Adrenal gland (tissue), 12 donors: ENCODE data around the gene CEP295NL. TPM values are rescaled to one million over a fixed set of nuclear protein-coding genes. Genes with fewer than 3 reads are reported as not detected.

Experiments used
- DNase-seq, 7 donors: peaks; one replicate each; pipeline ENCODE4 v3.0.0-alpha.2; 2019 to 2020
- H3K27ac ChIP-seq, 5 donors: fragments of 200-600 bp; sonication (generic) in 4 of 5; 1 replicate in 3 of 5; 2 replicates in 2 of 5; pipeline versions ENCODE4 v1.5.1 to v1.8.0; 2016 to 2020; ENCODE audit warnings: mild to moderate bottlenecking in 1 of 5
- H3K27me3 ChIP-seq: fragments of 200-600 bp; 2 replicates; pipeline ENCODE4 v1.8.0; 2021
- H3K36me3 ChIP-seq, 2 donors: fragments of 200-600 bp; replicated peaks in 1 of 2; 1 replicate in 1 of 2; 2 replicates in 1 of 2; pipeline versions ENCODE4 v1.5.1 to v1.8.0; 2018 to 2022
- H3K4me1 ChIP-seq, 2 donors: fragments of 200-600 bp; replicated peaks in 1 of 2; 1 replicate in 1 of 2; 2 replicates in 1 of 2; pipeline versions ENCODE4 v1.5.1 to v1.8.0; 2018 to 2021
- H3K4me3 ChIP-seq, 4 donors: fragments of 200-600 bp; sonication (generic) in 3 of 4; one replicate each; pipeline ENCODE4 v1.5.1; 2016 to 2018
- H3K9me3 ChIP-seq, 3 donors: fragments of 200-600 bp; sonication (generic) in 1 of 3; replicated peaks in 1 of 3; 1 replicate in 2 of 3; 2 replicates in 1 of 3; pipeline versions ENCODE4 v1.5.1 to v1.8.0; 2016 to 2021
- POLR2A ChIP-seq, 2 donors: fragments of 450-650 bp; IDR thresholded peaks; one replicate each; pipeline ENCODE4 v1.6.1; 2017; ENCODE audit warnings: antibody characterized with exemption in 2 of 2, mild to moderate bottlenecking in 2 of 2, moderate library complexity in 1 of 2
- WGBS, 4 donors: extraction: QIAGEN DNeasy Blood & Tissue Kit in 2 of 4; methylation state at CpG; one replicate each; pipeline versions ENCODE4 v1.1.5 to v1.1.7; 2013 to 2017; 5-methylcytosine and 5-hydroxymethylcytosine counted together
- intact Hi-C, 2 donors: fragments of 100-400 bp; cut with DNase I; formaldehyde crosslinking; loops; one replicate each; pipeline versions ENCODE4 v1.14.1 to v1.15.0; 2022 to 2023
- polyA plus RNA-seq, 3 donors: library from polyadenylated mRNA; stranded (reverse); fragments of 200-250 nt in 2 of 3; fragments of 350-450 nt in 1 of 3; fragmentation: Illumina TruSeq in 1 of 3; extraction: RNeasy Lipid Tissue Mini Kit (QIAGEN cat#74804) in 1 of 3; gene quantifications; one replicate each; pipeline ENCODE4 v1.2.3, GENCODE V29; 2013 to 2014
- total RNA-seq, 9 donors: library from RNA; depleted of rRNA in 4 of 9; stranded (reverse); fragments of >200 nt in 4 of 9; fragments of 120-200 nt in 1 of 9; fragmentation: NEBNext Ultra II Directional in 1 of 9; extraction: Animal tissue kit (Norgen Biotek cat#: 25700) in 1 of 9; gene quantifications; one replicate each; pipeline versions ENCODE4 v1.1.0 to v1.2.4, GENCODE V29; 2013 to 2023
- TF ChIP-seq, protein P1 (sequence below), 6 experiments: fragments of 450-650 bp in 4 of 6; fragments of 200-600 bp in 2 of 6; sonication (generic) in 1 of 6; IDR thresholded peaks; 1 replicate in 5 of 6; 2 replicates in 1 of 6; pipeline versions ENCODE4 v1.5.1 to v1.8.0; 2016 to 2021; ENCODE audit warnings: antibody characterized with exemption in 6 of 6, mild to moderate bottlenecking in 2 of 6, moderate library complexity in 1 of 6
- donor health status: healthy with polysubstance abuse.
- donor health status: Bipolar disorder and iron deficiency.
- donor health status: DM: yes; HTN: yes; CAD: no.
- donor health status: DM: no; HTN: no; CAD: no.
- donor health status: DM: no; HTN: no; CAD: no.
- donor health status: DM: yes; HTN: yes; CAD: no.

The CEP295NL gene
- total and polyA plus RNA-seq, 12 donors = 0.07 to 5.1 (median 0.95) TPM

GRCh38 chr17:78876094-78876597 lies 26.9 kb downstream of the CEP295NL start:
- peak overlapping the region in 3 of 5 donors; percentile 69 to 84 (median 83) for H3K27ac ChIP-seq
- no peak for TF ChIP-seq POLR2A (IDR thresholded peaks at IDR 0.05)
- TF ChIP-seq, protein P1, sequence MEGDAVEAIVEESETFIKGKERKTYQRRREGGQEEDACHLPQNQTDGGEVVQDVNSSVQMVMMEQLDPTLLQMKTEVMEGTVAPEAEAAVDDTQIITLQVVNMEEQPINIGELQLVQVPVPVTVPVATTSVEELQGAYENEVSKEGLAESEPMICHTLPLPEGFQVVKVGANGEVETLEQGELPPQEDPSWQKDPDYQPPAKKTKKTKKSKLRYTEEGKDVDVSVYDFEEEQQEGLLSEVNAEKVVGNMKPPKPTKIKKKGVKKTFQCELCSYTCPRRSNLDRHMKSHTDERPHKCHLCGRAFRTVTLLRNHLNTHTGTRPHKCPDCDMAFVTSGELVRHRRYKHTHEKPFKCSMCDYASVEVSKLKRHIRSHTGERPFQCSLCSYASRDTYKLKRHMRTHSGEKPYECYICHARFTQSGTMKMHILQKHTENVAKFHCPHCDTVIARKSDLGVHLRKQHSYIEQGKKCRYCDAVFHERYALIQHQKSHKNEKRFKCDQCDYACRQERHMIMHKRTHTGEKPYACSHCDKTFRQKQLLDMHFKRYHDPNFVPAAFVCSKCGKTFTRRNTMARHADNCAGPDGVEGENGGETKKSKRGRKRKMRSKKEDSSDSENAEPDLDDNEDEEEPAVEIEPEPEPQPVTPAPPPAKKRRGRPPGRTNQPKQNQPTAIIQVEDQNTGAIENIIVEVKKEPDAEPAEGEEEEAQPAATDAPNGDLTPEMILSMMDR (IDR thresholded peaks at IDR 0.05) = no peak
- peaks cover 0 to 8% of the 10 kb centered on the region in 2 donors for H3K36me3 ChIP-seq
- H3K4me1 ChIP-seq = peaks cover 21 to 41% of the 10 kb centered on the region in 2 donors
- 40 to 73% (median 54%) methylated on average over 7 of the region's 7 CpGs for WGBS, 4 donors
- H3K27me3 ChIP-seq = no peaks in the 10 kb centered on the region
- intact Hi-C loops = no loop called here
- H3K9me3 ChIP-seq = no peaks in the 10 kb centered on the region
- DNase-seq = no peak
- no peak overlapping the region for H3K4me3 ChIP-seq

- no peaks in the 10 kb centered on the region for H3K27me3 ChIP-seq
- H3K36me3 ChIP-seq = peaks cover 0 to 15% of the 10 kb centered on the region in 2 donors
- peak overlapping the region in 3 of 5 donors; percentile 69 to 84 (median 83) for H3K27ac ChIP-seq
- intact Hi-C loops = no loop called here
- 35 to 55% (median 42%) methylated on average over 5 to 9 of the region's 9 CpGs for WGBS, 4 donors
- H3K4me3 ChIP-seq = no peak overlapping the region
- no peaks in the 10 kb centered on the region for H3K9me3 ChIP-seq
- peak in 6 of 7 donors; percentile 42 to 72 (median 60) for DNase-seq
- H3K4me1 ChIP-seq = peaks cover 21 to 38% of the 10 kb centered on the region in 2 donors
- TF ChIP-seq, protein P1 (IDR thresholded peaks at IDR 0.05) = no peak
- no peak for TF ChIP-seq POLR2A (IDR thresholded peaks at IDR 0.05)
Observed at GRCh38 chr17:78875363-78876093, 27.5 kb downstream of the CEP295NL start.

DNA sequence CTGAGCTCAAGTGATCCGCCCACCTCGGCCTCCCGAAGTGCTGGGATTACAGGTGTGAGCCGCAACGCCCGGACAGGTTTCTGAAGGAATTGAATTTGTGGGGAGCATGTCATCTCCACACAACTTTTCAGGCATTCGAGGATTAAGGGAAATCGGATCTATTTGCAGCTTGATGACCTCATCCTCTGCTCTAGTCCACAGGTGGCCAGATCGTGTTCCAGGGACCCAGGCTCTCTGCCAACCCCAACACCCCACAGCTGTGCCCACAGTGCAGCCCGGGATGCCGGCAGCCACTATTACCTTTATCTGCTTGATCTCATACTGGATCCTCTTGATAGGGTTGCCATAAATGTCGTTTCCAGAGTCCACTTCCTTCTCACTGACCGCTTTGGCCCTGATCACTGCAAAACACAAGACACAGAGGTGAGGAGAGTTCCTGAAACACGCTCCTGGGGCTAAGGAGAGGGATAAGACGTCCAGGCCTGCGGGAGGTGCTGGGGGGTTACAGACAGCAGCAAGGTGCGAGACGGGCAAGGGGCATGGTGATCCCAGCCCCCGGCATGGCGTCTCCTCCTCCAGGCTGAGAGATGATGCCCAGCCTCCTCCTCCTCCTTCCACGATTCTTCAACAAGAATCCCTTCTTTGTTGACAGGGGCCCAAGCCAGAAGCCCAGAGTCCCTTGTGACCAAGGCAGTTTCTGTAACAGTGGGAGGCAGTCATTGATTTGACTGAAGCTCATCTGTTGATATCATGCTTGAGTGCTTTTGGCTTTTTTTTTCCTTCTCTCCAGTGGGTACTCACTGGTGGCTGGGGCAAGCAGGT lies 29.3 kb downstream of the CEP295NL start:
- no peak for TF ChIP-seq POLR2A (IDR thresholded peaks at IDR 0.05)
- TF ChIP-seq, protein P1 (IDR thresholded peaks at IDR 0.05) = no peak
- no peaks in the 10 kb centered on the region for H3K27me3 ChIP-seq
- peak in 1 of 7 donors; percentile 73 for DNase-seq
- intact Hi-C loops = no loop called here
- H3K4me3 ChIP-seq = no peak overlapping the region
- peaks cover 13 to 22% of the 10 kb centered on the region in 2 donors for H3K4me1 ChIP-seq
- no peaks in the 10 kb centered on the region for H3K9me3 ChIP-seq
- peaks cover 0 to 31% of the 10 kb centered on the region in 2 donors for H3K36me3 ChIP-seq
- H3K27ac ChIP-seq = peak overlapping the region in 2 of 5 donors; percentile 32 to 44
- WGBS, 4 donors = 74 to 83% (median 79%) methylated on average over 19 to 21 of the region's 21 CpGs

- WGBS, 4 donors = 56 to 71% (median 66%) methylated on average over 6 of the region's 6 CpGs
- peaks cover 0 to 36% of the 10 kb centered on the region in 2 donors for H3K36me3 ChIP-seq
- no peak for TF ChIP-seq POLR2A (IDR thresholded peaks at IDR 0.05)
- TF ChIP-seq, protein P1 (IDR thresholded peaks at IDR 0.05) = no peak
- no peaks in the 10 kb centered on the region for H3K9me3 ChIP-seq
- no peak for DNase-seq
- no peak overlapping the region for H3K4me3 ChIP-seq
- H3K4me1 ChIP-seq = peaks cover 13 to 20% of the 10 kb centered on the region in 2 donors
- H3K27ac ChIP-seq = peak overlapping the region in 1 of 5 donors; percentile 64
- intact Hi-C loops = no loop called here
- H3K27me3 ChIP-seq = no peaks in the 10 kb centered on the region
Observed at GRCh38 chr17:78872486-78872885, 30.5 kb downstream of the CEP295NL start.
